ENCODE results near the gene NAPB. TPM values are rescaled to one million over a fixed set of nuclear protein-coding genes. Genes with fewer than 3 reads are reported as not detected.
A peak's percentile ranks its signal among the peaks of the same experiment; 100 is the strongest.

Gene NAPB
- total and polyA plus RNA-seq, 2 experiments from 2014 or later, result 7.3 to 11.2 TPM

DNA sequence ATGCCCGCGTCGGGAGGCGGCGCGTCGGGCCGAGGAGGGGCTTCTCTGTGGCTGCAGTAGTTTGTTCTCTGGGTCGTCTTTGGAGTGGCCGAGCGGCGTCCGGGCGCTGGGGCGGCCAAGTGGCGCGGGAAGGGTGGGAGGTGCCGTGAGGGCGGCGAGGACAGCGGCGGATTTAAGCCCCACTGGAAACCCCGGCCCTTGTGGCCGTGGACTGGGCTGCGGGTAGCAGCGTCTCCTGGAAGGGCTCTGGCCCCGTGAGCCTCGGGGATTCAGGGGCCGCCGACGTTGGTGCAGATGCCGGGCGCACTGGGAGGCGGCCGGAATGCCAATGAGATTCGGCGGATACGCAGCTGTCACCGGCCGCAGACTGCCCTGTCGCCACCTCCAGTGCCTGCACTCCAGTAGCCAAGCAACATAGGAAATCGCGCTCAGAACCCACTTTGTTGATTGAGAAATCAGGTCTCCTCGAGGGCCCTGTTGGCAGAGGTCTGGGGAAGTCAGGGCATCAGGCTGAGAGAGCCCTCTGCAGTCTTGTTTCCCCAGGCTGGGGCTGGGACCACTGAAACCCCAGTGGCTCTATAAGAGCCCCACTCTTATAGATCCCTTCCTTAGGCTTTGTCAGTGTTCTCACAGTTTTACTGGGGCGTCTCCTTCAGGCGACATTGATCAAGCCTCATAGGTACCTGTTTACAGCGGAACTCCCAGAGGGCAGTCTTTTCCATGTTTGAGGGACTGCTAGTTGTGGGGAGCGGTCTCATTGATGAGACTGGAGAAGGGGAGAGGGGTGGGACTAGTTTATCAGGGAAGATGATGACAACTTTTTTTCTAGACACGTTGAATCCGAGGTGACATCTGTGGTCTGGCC lies 58.7 kb downstream of the NAPB start:
- H3K9me2 ChIP-seq (replicated peaks; ENCODE audit: insufficient read depth), result no peaks in the 10 kb centered on the region
- peaks cover 50% of the 10 kb centered on the region for H3K79me2 ChIP-seq
- no peaks in the 10 kb centered on the region for H3K27me3 ChIP-seq
- no peaks in the 10 kb centered on the region for H3K36me3 ChIP-seq (replicated peaks; ENCODE audit: insufficient read depth, low read depth)
- peak overlapping the region; percentile 92 for H3K4me2 ChIP-seq
- peak overlapping the region; percentile 96 for H3K27ac ChIP-seq
- peak overlapping the region; percentile 57 for H3K4me3 ChIP-seq
- peak; percentile 65 for DNase-seq (ENCODE audit: low spot score)
- H3K9me3 ChIP-seq (ENCODE audit: low read depth), result no peaks in the 10 kb centered on the region
- no peak for TF ChIP-seq EZH2phosphoT487 (IDR thresholded peaks at IDR 0.05; ENCODE audit: low read depth, severe bottlenecking, unreplicated experiment)
- TF ChIP-seq, protein P1, sequence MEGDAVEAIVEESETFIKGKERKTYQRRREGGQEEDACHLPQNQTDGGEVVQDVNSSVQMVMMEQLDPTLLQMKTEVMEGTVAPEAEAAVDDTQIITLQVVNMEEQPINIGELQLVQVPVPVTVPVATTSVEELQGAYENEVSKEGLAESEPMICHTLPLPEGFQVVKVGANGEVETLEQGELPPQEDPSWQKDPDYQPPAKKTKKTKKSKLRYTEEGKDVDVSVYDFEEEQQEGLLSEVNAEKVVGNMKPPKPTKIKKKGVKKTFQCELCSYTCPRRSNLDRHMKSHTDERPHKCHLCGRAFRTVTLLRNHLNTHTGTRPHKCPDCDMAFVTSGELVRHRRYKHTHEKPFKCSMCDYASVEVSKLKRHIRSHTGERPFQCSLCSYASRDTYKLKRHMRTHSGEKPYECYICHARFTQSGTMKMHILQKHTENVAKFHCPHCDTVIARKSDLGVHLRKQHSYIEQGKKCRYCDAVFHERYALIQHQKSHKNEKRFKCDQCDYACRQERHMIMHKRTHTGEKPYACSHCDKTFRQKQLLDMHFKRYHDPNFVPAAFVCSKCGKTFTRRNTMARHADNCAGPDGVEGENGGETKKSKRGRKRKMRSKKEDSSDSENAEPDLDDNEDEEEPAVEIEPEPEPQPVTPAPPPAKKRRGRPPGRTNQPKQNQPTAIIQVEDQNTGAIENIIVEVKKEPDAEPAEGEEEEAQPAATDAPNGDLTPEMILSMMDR (IDR thresholded peaks at IDR 0.05; ENCODE audit: poor library complexity), result no peak
- TF ChIP-seq EZH2 (IDR thresholded peaks at IDR 0.05; ENCODE audit: borderline replicate concordance), result no peak
- H2AFZ ChIP-seq, result peak overlapping the region; percentile 30
- peaks cover 16% of the 10 kb centered on the region for H4K20me1 ChIP-seq (ENCODE audit: insufficient read depth, poor library complexity, severe bottlenecking)
- peaks cover 24% of the 10 kb centered on the region for H3K4me1 ChIP-seq (ENCODE audit: insufficient read depth)
- 6% methylated on average over 39 of the region's 50 CpGs for WGBS (ENCODE audit: low lambda C conversion rate, missing lambda C conversion rate)

- Histone ChIP-seq H3K79me2 (peaks cover 41% of the 10 kb centered on the region), H3K4me2 (peak within 1 kb of the TSS; percentile 92), H3K27me3 (no peaks in the 10 kb centered on the region), H4K20me1 (ENCODE audit: insufficient read depth, poor library complexity, severe bottlenecking) (peaks cover 8% of the 10 kb centered on the region), H3K36me3 (replicated peaks; ENCODE audit: insufficient read depth, low read depth) (no peaks in the 10 kb centered on the region), H3K9me2 (replicated peaks; ENCODE audit: insufficient read depth) (no peaks in the 10 kb centered on the region), H3K27ac (peak within 1 kb of the TSS; percentile 98), H3K4me1 (ENCODE audit: insufficient read depth) (peaks cover 28% of the 10 kb centered on the region), H2AFZ (peak within 1 kb of the TSS; percentile 30), H3K9me3 (ENCODE audit: low read depth) (no peaks in the 10 kb centered on the region), H3K4me3 (peak within 1 kb of the TSS; percentile 57)
- peak; percentile 99 for DNase-seq (ENCODE audit: low spot score)
- WGBS (ENCODE audit: low lambda C conversion rate, missing lambda C conversion rate), result under 1% methylated on average over 77 of the region's 114 CpGs
- TF ChIP-seq EZH2phosphoT487 (IDR thresholded peaks at IDR 0.05; ENCODE audit: low read depth, severe bottlenecking, unreplicated experiment), result no peak
- TF ChIP-seq, protein P1 (IDR thresholded peaks at IDR 0.05; ENCODE audit: poor library complexity), result peak; percentile 9
Observed at GRCh38 chr20:23361476-23362391, 59.6 kb downstream of the NAPB start, which contains the start of gene GZF1. Gene GZF1, plus strand, starts transcription at chr20:23362182. Its CDS starts 2,202 bp downstream, at chr20:23364384.

DNA sequence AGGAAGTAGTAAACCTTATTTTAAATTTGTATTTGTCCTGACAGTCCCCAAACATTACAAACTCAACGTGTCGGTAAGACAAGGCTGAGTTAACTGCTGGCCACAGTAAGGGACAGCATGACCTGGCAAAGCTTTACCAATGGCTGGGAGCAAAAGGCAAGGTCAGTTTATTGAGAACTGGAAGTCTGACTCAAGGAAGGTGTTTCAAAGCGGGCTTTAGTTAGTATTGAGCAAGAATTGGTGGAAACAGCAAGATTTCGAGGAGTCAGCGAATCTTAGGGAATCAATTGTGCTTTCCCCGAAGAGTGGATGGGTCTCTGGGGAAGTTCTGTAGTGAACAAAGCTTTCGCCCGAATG lies 60.2 kb downstream of the NAPB start:
- 8% methylated on average over 8 of the region's 8 CpGs for WGBS (ENCODE audit: low lambda C conversion rate, missing lambda C conversion rate)
- H3K79me2 ChIP-seq, result peaks cover 36% of the 10 kb centered on the region
- H3K36me3 ChIP-seq (replicated peaks; ENCODE audit: insufficient read depth, low read depth), result no peaks in the 10 kb centered on the region
- H3K9me3 ChIP-seq (ENCODE audit: low read depth), result no peaks in the 10 kb centered on the region
- peak overlapping the region; percentile 76 for H3K4me2 ChIP-seq
- peak; percentile 58 for DNase-seq (ENCODE audit: low spot score)
- H3K27me3 ChIP-seq, result no peaks in the 10 kb centered on the region
- H2AFZ ChIP-seq, result peak overlapping the region; percentile 22
- peaks cover 28% of the 10 kb centered on the region for H3K4me1 ChIP-seq (ENCODE audit: insufficient read depth)
- TF ChIP-seq EZH2phosphoT487 (IDR thresholded peaks at IDR 0.05; ENCODE audit: low read depth, severe bottlenecking, unreplicated experiment) (no peak), EZH2 (IDR thresholded peaks at IDR 0.05; ENCODE audit: borderline replicate concordance) (no peak)
- TF ChIP-seq, protein P1 (IDR thresholded peaks at IDR 0.05; ENCODE audit: poor library complexity), result no peak
- H3K4me3 ChIP-seq, result peak overlapping the region; percentile 21
- H3K27ac ChIP-seq, result peak overlapping the region; percentile 98
- peaks cover 6% of the 10 kb centered on the region for H4K20me1 ChIP-seq (ENCODE audit: insufficient read depth, poor library complexity, severe bottlenecking)
- H3K9me2 ChIP-seq (replicated peaks; ENCODE audit: insufficient read depth), result no peaks in the 10 kb centered on the region
